KMS-11 (cell line): Measurements from ENCODE around the gene CPE.

ENCODE experiments used
- H2AFZ ChIP-seq: fragments of 200-600 bp; sonication (generic); 2 replicates; pipeline ENCODE4 v1.6.1; 2016; ENCODE audit warnings: antibody characterized with exemption, mixed run types, low read depth
- H3K27ac ChIP-seq: fragments of 200-600 bp; sonication (generic); 2 replicates; pipeline ENCODE4 v1.6.1; 2016; ENCODE audit warnings: mild to moderate bottlenecking, mixed run types
- H3K27me3 ChIP-seq: fragments of 200-600 bp; sonication (generic); 2 replicates; pipeline ENCODE4 v1.6.1; 2017; ENCODE audit warnings: mild to moderate bottlenecking, low read depth, mixed run types, moderate library complexity; ENCODE audit not compliant: insufficient read depth
- H3K36me3 ChIP-seq: fragments of 200-600 bp; sonication (generic); 2 replicates; pipeline ENCODE4 v1.6.1; 2017; ENCODE audit warnings: mild to moderate bottlenecking, mixed run types; ENCODE audit not compliant: insufficient read depth
- H3K4me1 ChIP-seq: fragments of 200-600 bp; sonication (generic); 2 replicates; pipeline ENCODE4 v1.6.1; 2016; ENCODE audit warnings: mild to moderate bottlenecking, low read depth, mixed run types; ENCODE audit not compliant: poor library complexity, severe bottlenecking
- H3K4me2 ChIP-seq: fragments of 200-600 bp; sonication (generic); 2 replicates; pipeline ENCODE4 v1.7.0; 2016; ENCODE audit warnings: mild to moderate bottlenecking, mixed run types
- H3K4me3 ChIP-seq: fragments of 200-600 bp; sonication (generic); IDR thresholded peaks from 2 replicates; pipeline ENCODE4 v1.6.1; 2017; ENCODE audit warnings: low read depth, low read length, mixed read lengths; ENCODE audit not compliant: insufficient read depth
- H3K79me2 ChIP-seq: fragments of 200-600 bp; sonication (generic); 2 replicates; pipeline ENCODE4 v1.6.1; 2016; ENCODE audit warnings: low read depth, mixed run types; ENCODE audit not compliant: insufficient read depth
- H3K9ac ChIP-seq: fragments of 200-600 bp; sonication (generic); 2 replicates; pipeline ENCODE4 v1.6.1; 2016; ENCODE audit warnings: mild to moderate bottlenecking, mixed run types
- H4K20me1 ChIP-seq: fragments of 200-600 bp; sonication (generic); 2 replicates; pipeline ENCODE4 v1.6.1; 2016; ENCODE audit warnings: mild to moderate bottlenecking, mixed run types; ENCODE audit not compliant: insufficient read depth
- CTCF ChIP-seq: fragments of 200-600 bp; sonication (generic); conservative IDR thresholded peaks from 2 replicates; pipeline ENCODE4 v1.6.1; 2017; ENCODE audit warnings: low read depth, mild to moderate bottlenecking, antibody characterized with exemption, low read length, moderate library complexity, mixed read lengths

The CPE gene

GRCh38 chr4:165426823-165427222 lies 48.0 kb downstream of the CPE start:
- Histone ChIP-seq H4K20me1 (no peaks in the 10 kb centered on the region), H2AFZ (no peak overlapping the region), H3K27me3 (no peaks in the 10 kb centered on the region), H3K4me1 (peaks cover 6% of the 10 kb centered on the region), H3K4me2 (no peak overlapping the region), H3K27ac (no peak overlapping the region), H3K9ac (no peak overlapping the region), H3K36me3 (no peaks in the 10 kb centered on the region), H3K79me2 (no peaks in the 10 kb centered on the region), H3K4me3 (no peak overlapping the region)
- TF ChIP-seq CTCF = no peak

GRCh38 chr4:165428957-165429356 lies 50.1 kb downstream of the CPE start:
- no peaks in the 10 kb centered on the region for H3K27me3 ChIP-seq
- H3K27ac ChIP-seq = no peak overlapping the region
- H3K4me1 ChIP-seq = peaks cover 6% of the 10 kb centered on the region
- H4K20me1 ChIP-seq = no peaks in the 10 kb centered on the region
- no peak overlapping the region for H3K9ac ChIP-seq
- no peak for TF ChIP-seq CTCF
- H3K4me2 ChIP-seq = no peak overlapping the region
- no peaks in the 10 kb centered on the region for H3K36me3 ChIP-seq
- H2AFZ ChIP-seq = no peak overlapping the region
- no peaks in the 10 kb centered on the region for H3K79me2 ChIP-seq
- no peak overlapping the region for H3K4me3 ChIP-seq

GRCh38 chr4:165433529-165433928 lies 54.7 kb downstream of the CPE start:
- no peaks in the 10 kb centered on the region for H3K4me1 ChIP-seq
- H3K4me3 ChIP-seq = no peak overlapping the region
- H3K79me2 ChIP-seq = no peaks in the 10 kb centered on the region
- H3K27ac ChIP-seq = no peak overlapping the region
- no peak overlapping the region for H3K9ac ChIP-seq
- no peaks in the 10 kb centered on the region for H3K27me3 ChIP-seq
- H4K20me1 ChIP-seq = no peaks in the 10 kb centered on the region
- no peaks in the 10 kb centered on the region for H3K36me3 ChIP-seq
- TF ChIP-seq CTCF = no peak
- H3K4me2 ChIP-seq = no peak overlapping the region
- no peak overlapping the region for H2AFZ ChIP-seq

GRCh38 chr4:165437691-165438090 lies 58.9 kb downstream of the CPE start:
- Histone ChIP-seq H3K9ac (no peak overlapping the region), H3K4me3 (no peak overlapping the region), H3K27me3 (no peaks in the 10 kb centered on the region), H3K79me2 (no peaks in the 10 kb centered on the region), H4K20me1 (no peaks in the 10 kb centered on the region), H3K27ac (no peak overlapping the region), H3K4me1 (peaks cover 2% of the 10 kb centered on the region), H3K4me2 (no peak overlapping the region), H2AFZ (no peak overlapping the region), H3K36me3 (no peaks in the 10 kb centered on the region)
- TF ChIP-seq CTCF = no peak
